Adrenal gland (tissue), 12 donors: Measurements from ENCODE around the gene DYSF. TPM values are rescaled to one million over a fixed set of nuclear protein-coding genes. Genes with fewer than 3 reads are reported as not detected.

ENCODE experiments used
- DNase-seq, 7 donors: peaks; one replicate each; pipeline ENCODE4 v3.0.0-alpha.2; 2019 to 2020
- H3K27ac ChIP-seq, 5 donors: fragments of 200-600 bp; sonication (generic) in 4 of 5; 1 replicate in 3 of 5; 2 replicates in 2 of 5; pipeline versions ENCODE4 v1.5.1 to v1.8.0; 2016 to 2020; ENCODE audit warnings: mild to moderate bottlenecking in 1 of 5
- H3K27me3 ChIP-seq: fragments of 200-600 bp; 2 replicates; pipeline ENCODE4 v1.8.0; 2021
- H3K36me3 ChIP-seq, 2 donors: fragments of 200-600 bp; replicated peaks in 1 of 2; 1 replicate in 1 of 2; 2 replicates in 1 of 2; pipeline versions ENCODE4 v1.5.1 to v1.8.0; 2018 to 2022
- H3K4me1 ChIP-seq, 2 donors: fragments of 200-600 bp; replicated peaks in 1 of 2; 1 replicate in 1 of 2; 2 replicates in 1 of 2; pipeline versions ENCODE4 v1.5.1 to v1.8.0; 2018 to 2021
- H3K4me3 ChIP-seq, 4 donors: fragments of 200-600 bp; sonication (generic) in 3 of 4; one replicate each; pipeline ENCODE4 v1.5.1; 2016 to 2018
- H3K9me3 ChIP-seq, 3 donors: fragments of 200-600 bp; sonication (generic) in 1 of 3; replicated peaks in 1 of 3; 1 replicate in 2 of 3; 2 replicates in 1 of 3; pipeline versions ENCODE4 v1.5.1 to v1.8.0; 2016 to 2021
- POLR2A ChIP-seq, 2 donors: fragments of 450-650 bp; IDR thresholded peaks; one replicate each; pipeline ENCODE4 v1.6.1; 2017; ENCODE audit warnings: antibody characterized with exemption in 2 of 2, mild to moderate bottlenecking in 2 of 2, moderate library complexity in 1 of 2
- WGBS, 4 donors: extraction: QIAGEN DNeasy Blood & Tissue Kit in 2 of 4; methylation state at CpG; one replicate each; pipeline versions ENCODE4 v1.1.5 to v1.1.7; 2013 to 2017; 5-methylcytosine and 5-hydroxymethylcytosine counted together
- intact Hi-C, 2 donors: fragments of 100-400 bp; cut with DNase I; formaldehyde crosslinking; loops; one replicate each; pipeline versions ENCODE4 v1.14.1 to v1.15.0; 2022 to 2023
- polyA plus RNA-seq, 3 donors: library from polyadenylated mRNA; stranded (reverse); fragments of 200-250 nt in 2 of 3; fragments of 350-450 nt in 1 of 3; fragmentation: Illumina TruSeq in 1 of 3; extraction: RNeasy Lipid Tissue Mini Kit (QIAGEN cat#74804) in 1 of 3; gene quantifications; one replicate each; pipeline ENCODE4 v1.2.3, GENCODE V29; 2013 to 2014
- total RNA-seq, 9 donors: library from RNA; depleted of rRNA in 4 of 9; stranded (reverse); fragments of >200 nt in 4 of 9; fragments of 120-200 nt in 1 of 9; fragmentation: NEBNext Ultra II Directional in 1 of 9; extraction: Animal tissue kit (Norgen Biotek cat#: 25700) in 1 of 9; gene quantifications; one replicate each; pipeline versions ENCODE4 v1.1.0 to v1.2.4, GENCODE V29; 2013 to 2023
- TF ChIP-seq, protein P1 (sequence below), 6 experiments: fragments of 450-650 bp in 4 of 6; fragments of 200-600 bp in 2 of 6; sonication (generic) in 1 of 6; IDR thresholded peaks; 1 replicate in 5 of 6; 2 replicates in 1 of 6; pipeline versions ENCODE4 v1.5.1 to v1.8.0; 2016 to 2021; ENCODE audit warnings: antibody characterized with exemption in 6 of 6, mild to moderate bottlenecking in 2 of 6, moderate library complexity in 1 of 6
- donor health status: healthy with polysubstance abuse.
- donor health status: Bipolar disorder and iron deficiency.
- donor health status: DM: yes; HTN: yes; CAD: no.
- donor health status: DM: no; HTN: no; CAD: no.
- donor health status: DM: no; HTN: no; CAD: no.
- donor health status: DM: yes; HTN: yes; CAD: no.

The DYSF gene
- total and polyA plus RNA-seq, 12 donors, result 3.2 to 22.4 (median 15.3) TPM

DNA sequence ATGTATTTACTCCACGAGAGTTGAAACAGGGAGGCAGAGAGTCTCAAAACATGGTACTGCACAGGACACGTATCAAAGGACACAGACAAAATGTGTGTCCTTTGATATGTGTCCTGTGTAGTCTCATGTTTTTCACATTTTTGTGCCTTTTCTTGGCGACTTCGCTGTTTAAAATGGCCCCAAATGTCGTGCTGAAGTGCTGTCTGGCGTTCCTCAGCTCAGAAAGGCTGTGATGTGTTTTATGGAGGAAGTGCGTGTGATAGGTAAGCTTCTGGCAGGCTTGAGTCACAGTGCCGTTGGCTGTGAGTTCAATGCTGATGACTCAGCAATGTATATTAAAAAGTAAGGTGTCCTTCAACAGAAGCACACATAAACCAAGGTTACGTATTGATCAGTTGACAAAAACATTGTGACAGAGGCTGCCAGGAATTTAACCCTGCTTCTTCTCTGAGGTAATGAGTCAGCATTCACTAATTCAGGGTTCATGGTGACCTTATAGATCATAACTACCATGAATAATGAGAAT is 78.2 kb downstream of the DYSF start:
- intact Hi-C loops, result no loop called here
- Histone ChIP-seq H3K36me3 (no peaks in the 10 kb centered on the region), H3K4me3 (no peak overlapping the region), H3K27me3 (no peaks in the 10 kb centered on the region), H3K27ac (no peak overlapping the region), H3K9me3 (no peaks in the 10 kb centered on the region), H3K4me1 (no peaks in the 10 kb centered on the region)
- TF ChIP-seq, protein P1, sequence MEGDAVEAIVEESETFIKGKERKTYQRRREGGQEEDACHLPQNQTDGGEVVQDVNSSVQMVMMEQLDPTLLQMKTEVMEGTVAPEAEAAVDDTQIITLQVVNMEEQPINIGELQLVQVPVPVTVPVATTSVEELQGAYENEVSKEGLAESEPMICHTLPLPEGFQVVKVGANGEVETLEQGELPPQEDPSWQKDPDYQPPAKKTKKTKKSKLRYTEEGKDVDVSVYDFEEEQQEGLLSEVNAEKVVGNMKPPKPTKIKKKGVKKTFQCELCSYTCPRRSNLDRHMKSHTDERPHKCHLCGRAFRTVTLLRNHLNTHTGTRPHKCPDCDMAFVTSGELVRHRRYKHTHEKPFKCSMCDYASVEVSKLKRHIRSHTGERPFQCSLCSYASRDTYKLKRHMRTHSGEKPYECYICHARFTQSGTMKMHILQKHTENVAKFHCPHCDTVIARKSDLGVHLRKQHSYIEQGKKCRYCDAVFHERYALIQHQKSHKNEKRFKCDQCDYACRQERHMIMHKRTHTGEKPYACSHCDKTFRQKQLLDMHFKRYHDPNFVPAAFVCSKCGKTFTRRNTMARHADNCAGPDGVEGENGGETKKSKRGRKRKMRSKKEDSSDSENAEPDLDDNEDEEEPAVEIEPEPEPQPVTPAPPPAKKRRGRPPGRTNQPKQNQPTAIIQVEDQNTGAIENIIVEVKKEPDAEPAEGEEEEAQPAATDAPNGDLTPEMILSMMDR (IDR thresholded peaks at IDR 0.05), result no peak
- no peak for TF ChIP-seq POLR2A (IDR thresholded peaks at IDR 0.05)
- WGBS, 4 donors, result 46 to 59% (median 53%) methylated on average over 9 of the region's 9 CpGs
- peak in 1 of 7 donors; percentile 7 for DNase-seq

DNA sequence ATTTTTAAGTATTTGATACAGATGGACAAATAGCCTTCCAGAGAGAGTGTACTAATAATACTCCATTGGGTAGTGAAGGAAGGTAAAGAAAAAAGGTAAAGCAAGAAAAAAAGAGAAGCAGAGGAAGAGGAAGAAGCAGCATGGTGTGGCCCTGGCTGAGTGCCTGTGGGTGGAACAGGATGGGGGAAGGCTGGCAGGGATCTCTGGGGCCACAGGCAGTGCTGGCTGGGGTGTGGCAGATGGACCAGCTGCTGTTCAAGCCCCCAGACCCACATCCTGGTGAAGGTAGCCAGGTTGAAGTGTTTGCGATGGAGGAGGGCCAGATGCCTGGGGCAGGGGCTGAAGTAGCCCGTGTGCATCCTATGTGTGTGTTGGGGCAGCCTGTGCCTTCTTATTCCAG is 79.0 kb downstream of the DYSF start:
- Histone ChIP-seq H3K4me1 (no peaks in the 10 kb centered on the region), H3K27ac (no peak overlapping the region), H3K4me3 (no peak overlapping the region), H3K9me3 (no peaks in the 10 kb centered on the region), H3K36me3 (no peaks in the 10 kb centered on the region), H3K27me3 (no peaks in the 10 kb centered on the region)
- intact Hi-C loops, result no loop called here
- no peak for DNase-seq
- WGBS, 4 donors, result 83 to 93% (median 91%) methylated on average over 2 of the region's 2 CpGs
- no peak for TF ChIP-seq POLR2A (IDR thresholded peaks at IDR 0.05)
- TF ChIP-seq, protein P1 (IDR thresholded peaks at IDR 0.05), result no peak

DNA sequence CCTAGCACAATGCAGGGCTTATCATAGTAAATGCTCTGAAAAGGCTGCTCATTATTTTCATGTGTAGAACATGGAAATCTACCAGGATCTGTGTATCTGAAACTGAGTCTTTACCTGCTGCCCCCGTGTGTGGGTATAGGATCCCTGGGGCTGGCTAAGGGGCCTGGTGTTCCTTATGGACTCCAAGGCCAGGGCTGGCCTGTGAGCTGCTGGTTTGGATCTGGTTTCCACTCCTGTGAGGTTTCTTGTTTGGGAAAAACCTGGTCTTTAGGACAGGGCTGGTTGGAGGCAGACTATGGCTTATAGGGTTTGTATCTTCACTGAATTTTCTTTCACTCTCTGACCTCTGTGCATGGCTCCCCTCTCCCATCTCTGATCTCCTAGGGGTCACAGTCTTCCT is 80.8 kb downstream of the DYSF start:
- Histone ChIP-seq H3K27me3 (no peaks in the 10 kb centered on the region), H3K27ac (no peak overlapping the region), H3K4me3 (no peak overlapping the region), H3K9me3 (no peaks in the 10 kb centered on the region), H3K36me3 (no peaks in the 10 kb centered on the region), H3K4me1 (no peaks in the 10 kb centered on the region)
- TF ChIP-seq, protein P1 (IDR thresholded peaks at IDR 0.05), result no peak
- TF ChIP-seq POLR2A (IDR thresholded peaks at IDR 0.05), result no peak
- DNase-seq, result peak in 1 of 7 donors; percentile 7
- intact Hi-C loops, result no loop called here
- 71 to 100% (median 91%) methylated on average over 1 of the region's 1 CpG for WGBS, 4 donors

DNA sequence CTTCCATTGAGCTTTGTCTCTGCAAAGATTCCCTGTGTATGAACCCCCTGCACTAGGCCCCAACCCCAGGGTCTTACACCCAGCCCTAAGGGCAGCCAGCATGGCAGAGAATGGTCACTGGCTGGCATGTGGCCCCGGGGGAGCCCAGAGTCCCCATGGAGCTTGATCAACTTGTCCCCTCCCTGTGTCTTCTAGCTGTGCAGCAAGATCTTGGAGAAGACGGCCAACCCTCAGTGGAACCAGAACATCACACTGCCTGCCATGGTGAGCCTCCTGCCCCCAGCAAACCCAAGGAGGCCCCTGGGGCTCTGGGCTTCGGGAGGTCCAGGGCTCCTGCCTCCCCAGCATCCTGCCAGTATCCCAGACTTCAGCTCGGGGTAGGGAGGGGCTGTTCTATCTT is 81.5 kb downstream of the DYSF start:
- H3K36me3 ChIP-seq, result no peaks in the 10 kb centered on the region
- DNase-seq, result no peak
- H3K27ac ChIP-seq, result no peak overlapping the region
- intact Hi-C loops, result no loop called here
- no peaks in the 10 kb centered on the region for H3K9me3 ChIP-seq
- no peaks in the 10 kb centered on the region for H3K27me3 ChIP-seq
- H3K4me3 ChIP-seq, result no peak overlapping the region
- no peak for TF ChIP-seq POLR2A (IDR thresholded peaks at IDR 0.05)
- TF ChIP-seq, protein P1 (IDR thresholded peaks at IDR 0.05), result no peak
- H3K4me1 ChIP-seq, result no peaks in the 10 kb centered on the region
- WGBS, 4 donors, result 85 to 100% (median 88%) methylated on average over 3 to 4 of the region's 4 CpGs
